GM12878 (cell line): Measurements from ENCODE around the gene RBMS3. TPM values are rescaled to one million over a fixed set of nuclear protein-coding genes. Genes with fewer than 3 reads are reported as not detected.

Experiments used
- ATAC-seq: fragments of 200-7000 bp; cut with Tn5 transposase; 3 replicates; pipeline ENCODE4 v1.9.1; 2020; ENCODE audit warnings: mild to moderate bottlenecking, moderate library complexity
- BruUV-seq: library from RNA; stranded (reverse); fragments of 400-500 nt; replicated peaks from 2 replicates; lab custom pipeline; 2021; lab: Mats Ljungman, UMichigan
- CTCF ChIA-PET: fragments of 300-600 bp; sonication (Branson Sonifier 250); formaldehyde crosslinking; extraction: SDS; loops from one replicate; lab custom pipeline; 2021; ENCODE audit warnings: inconsistent platforms; lab: Yijun Ruan, JAX
- POLR2A ChIA-PET: fragments of 350-600 bp; formaldehyde crosslinking; extraction: SDS; loops from one replicate; lab custom pipeline; 2021; ENCODE audit warnings: inconsistent platforms; lab: Charles Lee
- RAD21 ChIA-PET: fragments of 300-600 bp; sonication (Branson Sonifier 250); formaldehyde crosslinking; loops from one replicate; lab custom pipeline; 2023; ENCODE audit warnings: antibody characterized with exemption; ENCODE audit not compliant: unreplicated experiment; lab: Charles Lee
- SMC1A ChIA-PET: fragments of 300-600 bp; sonication (Branson Sonifier 250); formaldehyde crosslinking; loops from one replicate; lab custom pipeline; 2023; ENCODE audit not compliant: unreplicated experiment, uncharacterized antibody; lab: Charles Lee
- DNase-seq: peaks from one replicate; pipeline ENCODE4 v3.0.0-alpha.2; 2011; ENCODE audit warnings: low read depth, low spot score
- FAIRE-seq: peaks from 3 replicates; lab custom pipeline; 2011; peaks lifted over from hg19 to GRCh38; lab: Jason Lieb, UNC
- H2AFZ ChIP-seq: 2 replicates; pipeline ENCODE4 v1.6.0; 2011; ENCODE audit warnings: low read depth, low read length, control low read depth; ENCODE audit not compliant: control insufficient read depth
- H3K27ac ChIP-seq: 2 replicates; pipeline ENCODE4 v1.5.1; 2011; ENCODE audit warnings: control low read depth; ENCODE audit not compliant: control insufficient read depth, insufficient read depth
- H3K27me3 ChIP-seq, 2 experiments: replicated peaks in 1 of 2; 2 replicates each; pipeline versions ENCODE4 v1.6.0 to v1.6.1; 2011; ENCODE audit warnings: low read length in 1 of 2; ENCODE audit not compliant: control insufficient read depth in 2 of 2, insufficient read depth in 2 of 2
- H3K36me3 ChIP-seq, 2 experiments: 2 replicates each; pipeline ENCODE4 v1.5.1; 2011; ENCODE audit warnings: low read length in 1 of 2; ENCODE audit not compliant: control insufficient read depth in 2 of 2, insufficient read depth in 2 of 2
- H3K4me1 ChIP-seq: 2 replicates; pipeline ENCODE4 v1.6.1; 2011; ENCODE audit warnings: mild to moderate bottlenecking, low read length, moderate library complexity, mixed read lengths; ENCODE audit not compliant: control insufficient read depth, insufficient read depth
- H3K4me2 ChIP-seq: 2 replicates; pipeline ENCODE4 v1.6.0; 2011; ENCODE audit warnings: control low read depth; ENCODE audit not compliant: control insufficient read depth, insufficient read depth
- H3K4me3 ChIP-seq: fragments of 200-600 bp; sonication (generic); 2 replicates; pipeline ENCODE4 v1.5.1; 2016
- H3K79me2 ChIP-seq: 2 replicates; pipeline ENCODE4 v1.6.0; 2011; ENCODE audit warnings: low read length; ENCODE audit not compliant: control insufficient read depth, insufficient read depth
- H3K9ac ChIP-seq: 2 replicates; pipeline ENCODE4 v1.8.0; 2011; ENCODE audit warnings: low read length, control low read depth, mixed read lengths; ENCODE audit not compliant: control insufficient read depth, insufficient read depth
- H3K9me3 ChIP-seq: replicated peaks from 3 replicates; pipeline ENCODE4 v1.5.1; 2011; ENCODE audit warnings: mild to moderate bottlenecking, low read length; ENCODE audit not compliant: control insufficient read depth, insufficient read depth
- H4K20me1 ChIP-seq: 2 replicates; pipeline ENCODE4 v1.6.0; 2011; ENCODE audit not compliant: control insufficient read depth, insufficient read depth
- FOXM1 ChIP-seq: IDR thresholded peaks from 2 replicates; pipeline ENCODE4 v1.6.1; 2012; ENCODE audit warnings: low read depth, mild to moderate bottlenecking, inconsistent platforms, low read length, moderate library complexity
- KAT2A ChIP-seq: conservative IDR thresholded peaks from 2 replicates; pipeline ENCODE4 v1.6.1; 2011; ENCODE audit warnings: low read depth, low read length; ENCODE audit not compliant: control insufficient read depth
- MYC ChIP-seq: IDR thresholded peaks from 2 replicates; pipeline ENCODE4 v1.6.1; 2011; ENCODE audit warnings: mild to moderate bottlenecking, low read length, moderate library complexity, inconsistent platforms; ENCODE audit not compliant: insufficient read depth, insufficient replicate concordance, insufficient read length, severe bottlenecking
- PAX5 ChIP-seq: IDR thresholded peaks from 2 replicates; pipeline ENCODE4 v1.6.1; 2011; ENCODE audit warnings: low read depth, low read length, borderline replicate concordance
- TCF3 ChIP-seq: IDR thresholded peaks from 2 replicates; pipeline ENCODE4 v1.6.1; 2012; ENCODE audit warnings: low read depth, mild to moderate bottlenecking, low read length, borderline replicate concordance; ENCODE audit not compliant: insufficient read depth
- WGBS: methylation state at CpG from one replicate; pipeline ENCODE4 v1.1.6; 2016; ENCODE audit warnings: low lambda C conversion rate; ENCODE audit not compliant: insufficient replicate concordance, insufficient coverage; ENCODE audit errors: missing lambda C conversion rate; 5-methylcytosine and 5-hydroxymethylcytosine counted together
- in situ Hi-C: fragments of 300-500 bp; cut with MboI; formaldehyde crosslinking; loops from 9 replicates; pipeline ENCODE4 v1.14.3; 2018; ENCODE audit warnings: mixed read lengths
- intact Hi-C: fragments of 100-400 bp; cut with micrococcal nuclease; formaldehyde crosslinking; loops from one replicate; pipeline ENCODE4 v1.14.2; 2022; ENCODE audit not compliant: unreplicated experiment
- polyA plus RNA-seq, 11 experiments: library from polyadenylated mRNA; depleted of rRNA in 4 of 11; unstranded in 6 of 11; stranded (reverse) in 5 of 11; fragments of >200 nt; fragmentation: Nextera tagmentation in 4 of 11; fragmentation: Illumina TruSeq in 1 of 11; extraction: Ambion mirVana in 4 of 11; extraction: Trizol in 1 of 11; gene quantifications; 1 replicate in 1 of 11; 2 replicates in 10 of 11; pipeline versions ENCODE4 v1.2.1 to v1.2.3, GENCODE V29; 2011 to 2016; ENCODE audit warnings: inconsistent platforms in 2 of 11, missing spikeins in 2 of 11, low read depth in 1 of 11
- total RNA-seq, 4 experiments: library from RNA; depleted of rRNA in 3 of 4; stranded (reverse); fragments of >200 nt in 3 of 4; fragmentation: Illumina TruSeq in 1 of 4; extraction: Trizol in 1 of 4; gene quantifications; 2 replicates each; pipeline versions ENCODE4 v1.2.1 to v1.2.3, GENCODE V29; 2013 to 2021

RBMS3 gene
- total and polyA plus RNA-seq, 10 of the 15 experiments (the other 5 are each of a cell fraction or from before 2014, with no cell fraction given): 0.79 to 4.7 (median 3.1) TPM

- ChIA-PET RAD21 (interaction anchor here (1.0 kb wide), 1 partner anchor 93 kb away, joined by 3 read pairs; no protein-coding TSS in a partner anchor), SMC1A (interaction anchor here (0.6 to 1.8 kb wide), 5 partner anchors 10 to 487 kb away, joined by 3 to 6 read pairs (median 4); no protein-coding TSS in a partner anchor), POLR2A (no interaction called here), CTCF (interaction anchor here (1.0 to 1.5 kb wide), 2 partner anchors 20 to 26 kb away, joined by 3 read pairs; no protein-coding TSS in a partner anchor)
- in situ Hi-C loops: no loop called here
- Histone ChIP-seq H3K79me2 (no peaks in the 10 kb centered on the region), H3K4me1 (peaks cover 6% of the 10 kb centered on the region), H2AFZ (0 out of 2 replicates have a peak overlapping the region, but pooled peaks have one; percentile 15), H3K9ac (no peak overlapping the region), H4K20me1 (no peaks in the 10 kb centered on the region), H3K4me3 (no peak overlapping the region), H3K4me2 (0 out of 2 replicates have a peak overlapping the region, but pooled peaks have one; percentile 3), H3K36me3 (no peaks in the 10 kb centered on the region), H3K27me3 (no peaks in the 10 kb centered on the region), H3K27ac (no peak overlapping the region), H3K9me3 (no peaks in the 10 kb centered on the region)
- peak; percentile 36; the same call in 2 of the 3 replicates for ATAC-seq
- peak; percentile 49 for FAIRE-seq
- TF ChIP-seq TCF3: no peak
- TF ChIP-seq KAT2A: no peak
- TF ChIP-seq PAX5: no peak
- no peak for TF ChIP-seq MYC
- no peak for TF ChIP-seq FOXM1
- DNase-seq: no peak
- 0% methylated on average over 3 of the region's 3 CpGs for WGBS
- no TSS peak for BruUV-seq
- intact Hi-C loops: no loop called here
Observed at GRCh38 chr3:29410220-29410619, 129.3 kb downstream of the RBMS3 start.
